Measurements from ENCODE around the gene VSIG10. TPM values are rescaled to one million over a fixed set of nuclear protein-coding genes. Genes with fewer than 3 reads are reported as not detected.
A peak's percentile ranks its signal among the peaks of the same experiment; 100 is the strongest.

VSIG10 gene
- total and polyA plus RNA-seq, 2 of the 13 experiments (the other 11 are each of a cell fraction or from before 2014, with no cell fraction given), result 25.6 to 42.5 TPM

DNA sequence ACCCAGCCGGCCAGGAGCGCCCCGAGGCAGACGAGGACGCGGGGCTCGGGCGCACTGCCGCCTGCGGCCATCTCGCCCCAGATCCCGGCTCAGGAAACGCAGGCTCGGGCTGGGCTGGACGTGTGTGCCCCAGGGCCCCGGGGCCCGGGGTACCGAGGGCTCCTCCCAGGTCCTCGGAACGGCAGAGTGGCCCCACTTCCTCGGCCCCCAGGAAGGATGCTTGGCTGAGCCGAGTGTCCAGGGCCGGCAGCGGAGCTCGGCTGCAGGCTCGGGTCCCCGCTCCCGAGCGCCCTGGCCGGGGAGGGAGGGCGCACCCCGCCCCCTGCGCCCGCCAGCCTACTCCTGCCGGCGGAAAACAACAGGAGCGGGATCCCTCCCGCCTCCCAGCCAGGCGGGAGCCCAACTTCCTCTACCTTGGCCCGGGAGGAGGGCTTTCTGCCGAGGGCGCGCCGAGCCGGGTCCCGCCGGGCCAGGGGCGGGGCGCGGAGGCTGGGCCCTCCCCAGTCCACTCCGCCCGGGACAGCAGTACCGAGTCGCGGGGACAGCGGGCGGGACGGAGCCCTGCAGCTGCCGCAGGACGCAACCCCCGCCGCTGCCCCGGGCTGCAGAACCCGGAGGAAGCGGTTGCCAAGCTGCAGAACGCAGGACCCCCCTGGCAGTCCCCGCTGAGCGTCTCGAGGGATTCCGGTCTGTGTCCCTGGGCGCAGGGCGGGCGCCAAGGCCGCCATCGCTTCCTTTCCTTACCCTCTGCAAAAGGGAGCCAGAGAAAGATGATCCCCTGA, at the start of gene VSIG10 (continued):
- TF ChIP-seq THRA (CRISPR knock-in tag; IDR thresholded peaks at IDR 0.05; ENCODE audit: borderline replicate concordance) (peak; percentile 52; the same call in 1 of the 2 replicates), ZIK1 (CRISPR knock-in tag; IDR thresholded peaks at IDR 0.05; ENCODE audit: borderline replicate concordance, low read depth) (peak; percentile 84; the same call in 1 of the 2 replicates), PTBP1 (IDR thresholded peaks at IDR 0.05; ENCODE audit: low read depth, low read length, poor library complexity, severe bottlenecking) (no peak), ATF1 (CRISPR knock-in tag; IDR thresholded peaks at IDR 0.05) (no peak), ZBTB3 (CRISPR knock-in tag; IDR thresholded peaks at IDR 0.05; ENCODE audit: borderline replicate concordance, low read depth) (0 out of 2 replicates have a peak, but pooled peaks have one; percentile 58), BATF2 (CRISPR knock-in tag; IDR thresholded peaks at IDR 0.05) (no peak), MIER2 (CRISPR knock-in tag; IDR thresholded peaks at IDR 0.05) (no peak), KAT2B (IDR thresholded peaks at IDR 0.05; ENCODE audit: borderline replicate concordance, low read depth, low read length) (no peak), SUZ12 (IDR thresholded peaks at IDR 0.05; ENCODE audit: low read depth, low read length) (no peak), AKNA (CRISPR knock-in tag; IDR thresholded peaks at IDR 0.05; ENCODE audit: borderline replicate concordance) (no peak), GLI4 (CRISPR knock-in tag; IDR thresholded peaks at IDR 0.05; ENCODE audit: borderline replicate concordance) (no peak), RNF2 (conservative IDR thresholded peaks at IDR 0.05; ENCODE audit: low read depth) (no peak), SRY (CRISPR knock-in tag; IDR thresholded peaks at IDR 0.05) (no peak; the same call in 1 of the 2 replicates), TCF7L2 (IDR thresholded peaks at IDR 0.05; ENCODE audit: low read depth, low read length) (no peak), ZNF773 (CRISPR knock-in tag; IDR thresholded peaks at IDR 0.05; ENCODE audit: borderline replicate concordance) (no peak; the same call in 1 of the 2 replicates)
- TF ChIP-seq, protein P1, sequence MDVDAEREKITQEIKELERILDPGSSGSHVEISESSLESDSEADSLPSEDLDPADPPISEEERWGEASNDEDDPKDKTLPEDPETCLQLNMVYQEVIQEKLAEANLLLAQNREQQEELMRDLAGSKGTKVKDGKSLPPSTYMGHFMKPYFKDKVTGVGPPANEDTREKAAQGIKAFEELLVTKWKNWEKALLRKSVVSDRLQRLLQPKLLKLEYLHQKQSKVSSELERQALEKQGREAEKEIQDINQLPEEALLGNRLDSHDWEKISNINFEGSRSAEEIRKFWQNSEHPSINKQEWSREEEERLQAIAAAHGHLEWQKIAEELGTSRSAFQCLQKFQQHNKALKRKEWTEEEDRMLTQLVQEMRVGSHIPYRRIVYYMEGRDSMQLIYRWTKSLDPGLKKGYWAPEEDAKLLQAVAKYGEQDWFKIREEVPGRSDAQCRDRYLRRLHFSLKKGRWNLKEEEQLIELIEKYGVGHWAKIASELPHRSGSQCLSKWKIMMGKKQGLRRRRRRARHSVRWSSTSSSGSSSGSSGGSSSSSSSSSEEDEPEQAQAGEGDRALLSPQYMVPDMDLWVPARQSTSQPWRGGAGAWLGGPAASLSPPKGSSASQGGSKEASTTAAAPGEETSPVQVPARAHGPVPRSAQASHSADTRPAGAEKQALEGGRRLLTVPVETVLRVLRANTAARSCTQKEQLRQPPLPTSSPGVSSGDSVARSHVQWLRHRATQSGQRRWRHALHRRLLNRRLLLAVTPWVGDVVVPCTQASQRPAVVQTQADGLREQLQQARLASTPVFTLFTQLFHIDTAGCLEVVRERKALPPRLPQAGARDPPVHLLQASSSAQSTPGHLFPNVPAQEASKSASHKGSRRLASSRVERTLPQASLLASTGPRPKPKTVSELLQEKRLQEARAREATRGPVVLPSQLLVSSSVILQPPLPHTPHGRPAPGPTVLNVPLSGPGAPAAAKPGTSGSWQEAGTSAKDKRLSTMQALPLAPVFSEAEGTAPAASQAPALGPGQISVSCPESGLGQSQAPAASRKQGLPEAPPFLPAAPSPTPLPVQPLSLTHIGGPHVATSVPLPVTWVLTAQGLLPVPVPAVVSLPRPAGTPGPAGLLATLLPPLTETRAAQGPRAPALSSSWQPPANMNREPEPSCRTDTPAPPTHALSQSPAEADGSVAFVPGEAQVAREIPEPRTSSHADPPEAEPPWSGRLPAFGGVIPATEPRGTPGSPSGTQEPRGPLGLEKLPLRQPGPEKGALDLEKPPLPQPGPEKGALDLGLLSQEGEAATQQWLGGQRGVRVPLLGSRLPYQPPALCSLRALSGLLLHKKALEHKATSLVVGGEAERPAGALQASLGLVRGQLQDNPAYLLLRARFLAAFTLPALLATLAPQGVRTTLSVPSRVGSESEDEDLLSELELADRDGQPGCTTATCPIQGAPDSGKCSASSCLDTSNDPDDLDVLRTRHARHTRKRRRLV (CRISPR knock-in tag; IDR thresholded peaks at IDR 0.05), result peak; percentile 60; the same call in 1 of the 2 replicates
